Fibroblast of mammary gland (primary cell): ENCODE results near the gene MYB.

Source experiments
- DNase-seq: peaks from one replicate; pipeline ENCODE4 v3.0.0-alpha.2; 2010; ENCODE audit warnings: low read depth
- H3K4me3 ChIP-seq: 2 replicates; pipeline ENCODE4 v1.5.1; 2011; ENCODE audit warnings: low read depth, mild to moderate bottlenecking, low read length, moderate library complexity; ENCODE audit not compliant: control insufficient read depth
- CTCF ChIP-seq: conservative IDR thresholded peaks from 2 replicates; pipeline ENCODE4 v1.5.1; 2011; ENCODE audit warnings: low read depth, low read length, inconsistent platforms; ENCODE audit not compliant: control insufficient read depth, insufficient read depth

MYB gene

GRCh38 chr6:135195522-135195921, 14.4 kb downstream of the MYB start:
- no peak overlapping the region for H3K4me3 ChIP-seq
- no peak for DNase-seq
- TF ChIP-seq CTCF, result no peak

- DNase-seq, result no peak
- H3K4me3 ChIP-seq, result no peak overlapping the region
- TF ChIP-seq CTCF, result no peak
Measured at GRCh38 chr6:135196739-135197510, 15.8 kb downstream of the MYB start.

- no peak for TF ChIP-seq CTCF
- H3K4me3 ChIP-seq, result no peak overlapping the region
- DNase-seq, result no peak
Measured at GRCh38 chr6:135202836-135203235, 21.7 kb downstream of the MYB start.

- no peak for DNase-seq
- no peak overlapping the region for H3K4me3 ChIP-seq
- TF ChIP-seq CTCF, result no peak
Measured at GRCh38 chr6:135204951-135205350, 23.8 kb downstream of the MYB start.

GRCh38 chr6:135209803-135210202, 28.7 kb downstream of the MYB start:
- TF ChIP-seq CTCF, result no peak
- DNase-seq, result no peak
- H3K4me3 ChIP-seq, result no peak overlapping the region

GRCh38 chr6:135210632-135211305, 29.7 kb downstream of the MYB start:
- no peak for DNase-seq
- H3K4me3 ChIP-seq, result no peak overlapping the region
- TF ChIP-seq CTCF, result no peak

GRCh38 chr6:135211306-135211702, 30.2 kb downstream of the MYB start:
- DNase-seq, result no peak
- no peak overlapping the region for H3K4me3 ChIP-seq
- TF ChIP-seq CTCF, result no peak
